ENCODE results near the gene PFDN2.
A peak's percentile ranks its signal among the peaks of the same experiment; 100 is the strongest.

PFDN2 gene

DNA sequence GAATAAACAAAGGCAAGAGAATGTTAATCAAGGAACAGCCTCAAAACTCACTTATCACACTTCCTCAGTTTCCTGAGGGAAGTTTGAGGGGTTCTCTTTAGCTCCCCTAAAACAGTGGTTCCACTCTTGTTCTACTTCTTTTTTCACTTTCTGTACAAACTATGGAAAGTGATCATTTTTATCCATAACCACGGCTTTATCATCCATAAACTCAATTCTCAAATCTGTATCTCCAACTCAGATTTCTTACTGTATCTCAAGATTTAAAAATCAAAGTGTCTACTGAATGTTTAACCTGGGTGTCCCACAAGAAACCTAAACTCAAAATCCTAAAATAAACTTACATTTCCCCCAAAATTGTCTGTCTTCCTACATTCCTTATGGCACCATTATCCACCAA is 3.9 kb downstream of the PFDN2 start:
- TF ChIP-seq CTCF (IDR thresholded peaks at IDR 0.05; ENCODE audit: low read depth, low read length), result no peak
- DNase-seq (ENCODE audit: extremely low read depth, low read depth), result no peak

GRCh38 chr1:161111527-161111926 is 6.3 kb downstream of the PFDN2 start:
- no peak for DNase-seq (ENCODE audit: extremely low read depth, low read depth)
- no peak for TF ChIP-seq CTCF (IDR thresholded peaks at IDR 0.05; ENCODE audit: low read depth, low read length)

DNA sequence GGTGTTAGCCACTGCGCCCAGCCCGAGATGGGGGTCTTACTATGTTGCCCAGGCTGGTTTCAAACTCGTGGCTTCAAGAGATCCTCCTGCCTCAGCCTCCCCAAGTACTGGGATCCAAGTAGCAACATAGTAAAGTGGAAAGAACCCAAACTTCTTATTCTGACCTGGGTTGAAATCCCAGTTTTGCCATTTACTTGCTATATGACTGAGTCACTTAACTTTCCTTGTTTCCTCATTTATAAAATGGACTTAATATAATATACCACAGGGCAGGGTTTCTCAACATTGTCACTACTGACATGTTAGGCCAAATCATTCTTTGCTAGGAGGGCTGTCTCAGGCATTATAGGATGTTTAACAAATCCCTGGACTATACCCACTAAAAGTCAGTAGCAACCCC is 6.7 kb downstream of the PFDN2 start:
- TF ChIP-seq CTCF (IDR thresholded peaks at IDR 0.05; ENCODE audit: low read depth, low read length), result no peak
- no peak for DNase-seq (ENCODE audit: extremely low read depth, low read depth)

GRCh38 chr1:161106431-161106830 is 11.4 kb downstream of the PFDN2 start:
- no peak for TF ChIP-seq CTCF (IDR thresholded peaks at IDR 0.05; ENCODE audit: low read depth, low read length)
- DNase-seq (ENCODE audit: extremely low read depth, low read depth), result no peak

DNA sequence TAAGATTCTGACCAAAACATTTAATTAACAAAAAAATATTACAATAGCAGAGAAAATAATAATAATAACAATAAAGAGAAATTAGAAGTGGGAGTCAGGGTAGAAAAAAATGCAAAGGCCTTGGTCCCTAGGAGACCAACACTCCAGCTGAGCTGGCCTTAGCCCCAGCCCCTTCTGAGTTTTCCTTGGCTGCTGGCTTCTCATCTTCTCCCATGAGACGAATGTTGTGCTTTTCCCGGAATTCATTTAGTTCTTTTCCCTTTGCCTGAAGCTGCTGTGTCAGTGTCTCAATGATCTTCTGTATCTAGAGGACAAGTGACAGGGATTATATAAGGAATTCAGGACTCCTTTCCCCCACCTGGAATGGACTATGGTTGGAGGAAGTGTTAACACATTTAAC is 17.3 kb downstream of the PFDN2 start:
- TF ChIP-seq CTCF (IDR thresholded peaks at IDR 0.05; ENCODE audit: low read depth, low read length), result no peak
- no peak for DNase-seq (ENCODE audit: extremely low read depth, low read depth)

DNA sequence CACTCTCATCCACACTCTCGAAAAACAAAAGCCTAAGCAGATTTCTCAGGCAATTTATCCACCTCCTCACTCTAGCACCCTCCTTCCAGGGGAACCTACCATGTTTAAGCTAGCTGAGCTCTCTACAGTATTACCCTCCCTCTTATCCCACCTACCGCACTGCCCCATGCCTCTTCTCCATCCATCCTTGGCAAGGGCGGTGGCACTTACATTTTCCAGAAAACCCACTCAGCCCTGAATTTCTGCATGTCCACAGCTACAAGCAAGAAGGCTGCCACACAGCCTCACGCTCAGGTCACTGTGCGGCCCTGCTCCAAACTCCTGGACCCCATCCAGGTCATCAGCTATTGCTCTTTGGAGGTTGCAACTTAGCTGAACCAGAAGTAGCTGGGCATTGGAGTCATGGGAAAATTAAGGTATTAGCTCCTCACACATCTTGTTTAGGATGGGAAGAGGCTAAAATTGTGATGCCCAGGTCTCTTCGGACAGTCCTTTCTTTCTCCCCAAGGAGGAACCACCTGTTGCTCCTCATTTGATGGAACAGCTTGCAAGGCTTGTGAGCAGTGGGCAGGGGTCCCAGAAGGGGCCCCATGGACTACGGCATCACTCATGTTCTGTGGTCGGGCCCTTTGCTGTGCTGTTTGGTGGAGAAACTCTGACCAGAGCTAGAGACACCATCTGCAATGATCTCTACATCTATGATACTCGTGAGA is 18.6 kb downstream of the PFDN2 start:
- TF ChIP-seq CTCF (IDR thresholded peaks at IDR 0.05; ENCODE audit: low read depth, low read length), result no peak
- DNase-seq (ENCODE audit: extremely low read depth, low read depth), result no peak

DNA sequence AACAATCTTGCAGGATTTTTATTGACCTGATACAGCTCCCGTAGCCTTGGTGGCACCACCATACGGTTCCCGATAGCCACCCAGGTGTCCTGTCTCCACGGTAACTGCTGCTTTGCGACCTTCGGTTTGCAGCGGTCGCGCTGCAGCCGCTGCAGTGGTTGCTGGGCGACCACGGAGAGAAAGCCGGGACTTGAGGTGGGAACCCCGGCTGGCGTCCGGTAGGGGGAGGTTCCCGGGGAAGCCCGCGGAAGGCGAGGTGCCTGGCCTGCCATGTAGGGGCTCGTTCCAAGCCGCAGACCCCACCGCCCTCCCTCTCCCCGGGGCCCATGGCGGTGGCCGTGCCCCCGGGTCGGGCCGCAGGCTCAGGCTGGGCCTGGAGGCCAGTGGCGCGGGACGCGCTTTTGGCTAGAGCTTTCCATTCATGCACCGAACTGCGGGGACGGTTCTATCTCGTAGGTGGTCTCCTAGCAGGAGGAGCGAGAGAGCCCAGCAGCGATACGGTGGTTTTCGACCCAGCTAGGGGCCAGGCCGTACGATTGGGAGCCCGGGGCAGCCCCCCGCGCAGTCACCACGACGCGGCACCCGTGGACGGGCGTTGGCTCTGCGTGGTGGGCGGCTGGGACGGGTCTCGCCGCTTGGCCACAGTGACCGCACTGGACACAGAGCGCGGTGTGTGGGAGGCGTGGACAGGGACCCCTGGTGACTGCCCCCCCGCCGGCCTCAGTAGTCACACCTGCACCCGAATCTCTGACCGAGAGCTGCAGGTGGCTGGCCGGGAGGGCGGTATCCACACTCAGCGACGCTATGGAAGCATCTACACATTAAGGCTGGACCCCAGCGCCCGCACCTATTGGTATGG is 19.4 kb downstream of the PFDN2 start, which contains the start of gene KLHDC9:
KLHDC9 (plus strand) TSS at position 152 of the 859 bp plus-strand sequence; CDS start at position 327, 175 bp downstream.
- TF ChIP-seq CTCF (IDR thresholded peaks at IDR 0.05; ENCODE audit: low read depth, low read length), result peak; percentile 8

More for the DNA sequence above, 19.4 kb downstream of the PFDN2 start, which contains the start of gene KLHDC9:
- DNase-seq (ENCODE audit: extremely low read depth, low read depth), result no peak
